Gastrocnemius medialis (tissue), 4 donors: Measurements from ENCODE around the gene GLI2. TPM values are rescaled to one million over a fixed set of nuclear protein-coding genes. Genes with fewer than 3 reads are reported as not detected.

ENCODE experiments used
- ATAC-seq, 2 donors: fragments of 150-250 bp; one replicate each; pipeline ENCODE4 v1.9.1; 2016
- DNase-seq, 2 donors: peaks; one replicate each; pipeline ENCODE4 v3.0.0-alpha.2; 2019
- H3K27ac ChIP-seq, 4 donors: fragments of 200-600 bp; sonication (generic); 1 replicate in 1 of 4; 2 replicates in 3 of 4; pipeline ENCODE4 v1.5.1; 2016 to 2018; ENCODE audit warnings: mild to moderate bottlenecking in 2 of 4, moderate library complexity in 1 of 4
- H3K27me3 ChIP-seq, 3 donors: fragments of 200-600 bp; sonication (generic) in 2 of 3; 1 replicate in 1 of 3; 2 replicates in 2 of 3; pipeline versions ENCODE4 v1.5.1 to v1.6.0; 2016 to 2019; ENCODE audit warnings: mild to moderate bottlenecking in 1 of 3, moderate library complexity in 1 of 3
- H3K36me3 ChIP-seq, 2 donors: fragments of 200-600 bp; sonication (generic) in 1 of 2; one replicate each; pipeline ENCODE4 v1.5.1; 2017 to 2018
- H3K4me1 ChIP-seq, 2 donors: fragments of 200-600 bp; sonication (generic) in 1 of 2; one replicate each; pipeline ENCODE4 v1.5.1; 2016 to 2017; ENCODE audit warnings: mild to moderate bottlenecking in 2 of 2
- H3K4me3 ChIP-seq, 4 donors: fragments of 200-600 bp; sonication (generic) in 3 of 4; 1 replicate in 1 of 4; 2 replicates in 3 of 4; pipeline ENCODE4 v1.5.1; 2016 to 2019; ENCODE audit warnings: mild to moderate bottlenecking in 2 of 4
- H3K9me3 ChIP-seq, 3 donors: fragments of 200-600 bp; sonication (generic) in 2 of 3; 1 replicate in 1 of 3; 2 replicates in 2 of 3; pipeline ENCODE4 v1.5.1; 2016 to 2019
- CTCF ChIP-seq, 5 experiments: fragments of 450-650 bp in 3 of 5; fragments of 200-600 bp in 2 of 5; sonication (generic) in 2 of 5; IDR thresholded peaks in 4 of 5; conservative IDR thresholded peaks in 1 of 5; 1 replicate in 4 of 5; 2 replicates in 1 of 5; pipeline ENCODE4 v1.5.1; 2016 to 2019; ENCODE audit warnings: antibody characterized with exemption in 5 of 5, mild to moderate bottlenecking in 3 of 5, moderate library complexity in 3 of 5
- POLR2A ChIP-seq, 2 donors: fragments of 450-650 bp; IDR thresholded peaks; one replicate each; pipeline ENCODE4 v1.6.1; 2017; ENCODE audit warnings: antibody characterized with exemption in 2 of 2, mild to moderate bottlenecking in 2 of 2, moderate library complexity in 2 of 2
- in situ Hi-C, 4 donors: fragments of 200-750 bp; cut with MboI; loops; one replicate each; pipeline versions ENCODE4 v1.15.0 to v1.8.0; 2017; ENCODE audit warnings: low sequenced_read_pairs in 4 of 4
- intact Hi-C: fragments of 100-400 bp; cut with DNase I; formaldehyde crosslinking; loops from one replicate; pipeline ENCODE4 v1.15.1; 2023; ENCODE audit warnings: low total_unique reads
- total RNA-seq, 4 donors: library from RNA; depleted of rRNA; stranded (reverse); fragments of >200 nt; gene quantifications; one replicate each; pipeline versions ENCODE4 v1.1.0 to v1.2.3, GENCODE V29; 2016

The GLI2 gene
- total RNA-seq, 4 donors from 2014 or later, result 0.27 to 0.49 (median 0.29) TPM

- Histone ChIP-seq H3K9me3 (no peaks in the 10 kb centered on the region), H3K4me1 (peaks cover 0 to 8% of the 10 kb centered on the region in 2 donors), H3K36me3 (no peaks in the 10 kb centered on the region), H3K4me3 (no peak overlapping the region), H3K27me3 (no peaks in the 10 kb centered on the region), H3K27ac (no peak overlapping the region)
- ATAC-seq, result no peak
- no peak for TF ChIP-seq CTCF (IDR thresholded peaks at IDR 0.05 in 4 of 5, conservative IDR thresholded peaks at IDR 0.05 in 1 of 5)
- in situ Hi-C loops, result no loop called here
- intact Hi-C loops, result no loop called here
- peak in 1 of 2 donors; percentile 4 for DNase-seq
Observed at GRCh38 chr2:120764492-120764891, 28.8 kb downstream of the GLI2 start.

GRCh38 chr2:120764991-120765677, 29.5 kb downstream of the GLI2 start:
- DNase-seq (peak in 1 of 2 donors; percentile 13), ATAC-seq (no peak)
- no peaks in the 10 kb centered on the region for H3K36me3 ChIP-seq
- in situ Hi-C loops (no loop called here), intact Hi-C loops (no loop called here)
- H3K4me1 ChIP-seq, result peaks cover 0 to 8% of the 10 kb centered on the region in 2 donors
- TF ChIP-seq CTCF (IDR thresholded peaks at IDR 0.05 in 4 of 5, conservative IDR thresholded peaks at IDR 0.05 in 1 of 5) (no peak), POLR2A (IDR thresholded peaks at IDR 0.05) (no peak)
- H3K27me3 ChIP-seq, result no peaks in the 10 kb centered on the region
- no peaks in the 10 kb centered on the region for H3K9me3 ChIP-seq
- peak overlapping the region; percentile 41 to 71 (median 50) for H3K27ac ChIP-seq
- H3K4me3 ChIP-seq, result no peak overlapping the region

- H3K27me3 ChIP-seq, result no peaks in the 10 kb centered on the region
- no peaks in the 10 kb centered on the region for H3K9me3 ChIP-seq
- in situ Hi-C loops, result no loop called here
- DNase-seq (peak; percentile 29 to 65), ATAC-seq (peak; percentile 45 to 74)
- peaks cover 0 to 8% of the 10 kb centered on the region in 2 donors for H3K4me1 ChIP-seq
- intact Hi-C loops, result no loop called here
- H3K36me3 ChIP-seq, result no peaks in the 10 kb centered on the region
- no peak overlapping the region for H3K4me3 ChIP-seq
- H3K27ac ChIP-seq, result peak overlapping the region; percentile 41 to 71 (median 50)
- TF ChIP-seq POLR2A (IDR thresholded peaks at IDR 0.05), result no peak
- no peak for TF ChIP-seq CTCF (IDR thresholded peaks at IDR 0.05 in 4 of 5, conservative IDR thresholded peaks at IDR 0.05 in 1 of 5)
Observed at GRCh38 chr2:120765678-120766469, 30.2 kb downstream of the GLI2 start.

- peaks cover 0 to 8% of the 10 kb centered on the region in 2 donors for H3K4me1 ChIP-seq
- in situ Hi-C loops (no loop called here), intact Hi-C loops (no loop called here)
- peak in 1 of 2 donors; percentile 5 for DNase-seq
- no peaks in the 10 kb centered on the region for H3K36me3 ChIP-seq
- no peaks in the 10 kb centered on the region for H3K27me3 ChIP-seq
- H3K4me3 ChIP-seq, result no peak overlapping the region
- TF ChIP-seq POLR2A (IDR thresholded peaks at IDR 0.05), result no peak
- no peaks in the 10 kb centered on the region for H3K9me3 ChIP-seq
- peak overlapping the region; percentile 30 to 71 (median 48) for H3K27ac ChIP-seq
- ATAC-seq, result no peak
Observed at GRCh38 chr2:120766470-120767351, 31.0 kb downstream of the GLI2 start.
